GM23248 (cell line): Measurements from ENCODE around the gene ELAC2.

ENCODE experiments used
- EZH2 ChIP-seq: fragments of 200-600 bp; sonication (generic); IDR thresholded peaks from 2 replicates; pipeline ENCODE4 v1.6.1; 2018; ENCODE audit warnings: antibody characterized with exemption, mild to moderate bottlenecking; ENCODE audit not compliant: insufficient read depth, poor library complexity, severe bottlenecking
- EZH2phosphoT487 ChIP-seq: fragments of 200-600 bp; sonication (generic); IDR thresholded peaks from 2 replicates; pipeline ENCODE4 v1.6.1; 2018; ENCODE audit warnings: antibody characterized with exemption, moderate library complexity, mild to moderate bottlenecking, low read depth; ENCODE audit not compliant: insufficient read depth

GRCh38 chr17:12979246-12979645, 38.6 kb downstream of the ELAC2 start:
- TF ChIP-seq EZH2 (no peak), EZH2phosphoT487 (no peak)
